Epithelial cell of esophagus (primary cell): ENCODE results near the gene GRPR.
"Not testable (repeated sequence)": the region's sequence is repeated elsewhere in the genome, so short reads cannot be mapped to it uniquely, and the experiment has no call there.

Source experiments
- DNase-seq: peaks from one replicate; pipeline ENCODE4 v3.0.0; 2010; ENCODE audit warnings: low read depth
- H3K4me3 ChIP-seq: 2 replicates; pipeline ENCODE4 v1.5.1; 2011; ENCODE audit warnings: mild to moderate bottlenecking, low read length, control low read depth
- TF ChIP-seq, protein P1 (sequence below): IDR thresholded peaks from 2 replicates; pipeline ENCODE4 v1.5.1; 2011; ENCODE audit warnings: low read depth, mild to moderate bottlenecking, low read length, control low read depth, inconsistent platforms; ENCODE audit not compliant: insufficient read depth; ENCODE audit errors: missing control alignments

The GRPR gene

GRCh38 chrX:16155581-16156096, 32.3 kb downstream of the GRPR start:
- no peak for DNase-seq
- H3K4me3 ChIP-seq: no peak overlapping the region
- TF ChIP-seq, protein P1, sequence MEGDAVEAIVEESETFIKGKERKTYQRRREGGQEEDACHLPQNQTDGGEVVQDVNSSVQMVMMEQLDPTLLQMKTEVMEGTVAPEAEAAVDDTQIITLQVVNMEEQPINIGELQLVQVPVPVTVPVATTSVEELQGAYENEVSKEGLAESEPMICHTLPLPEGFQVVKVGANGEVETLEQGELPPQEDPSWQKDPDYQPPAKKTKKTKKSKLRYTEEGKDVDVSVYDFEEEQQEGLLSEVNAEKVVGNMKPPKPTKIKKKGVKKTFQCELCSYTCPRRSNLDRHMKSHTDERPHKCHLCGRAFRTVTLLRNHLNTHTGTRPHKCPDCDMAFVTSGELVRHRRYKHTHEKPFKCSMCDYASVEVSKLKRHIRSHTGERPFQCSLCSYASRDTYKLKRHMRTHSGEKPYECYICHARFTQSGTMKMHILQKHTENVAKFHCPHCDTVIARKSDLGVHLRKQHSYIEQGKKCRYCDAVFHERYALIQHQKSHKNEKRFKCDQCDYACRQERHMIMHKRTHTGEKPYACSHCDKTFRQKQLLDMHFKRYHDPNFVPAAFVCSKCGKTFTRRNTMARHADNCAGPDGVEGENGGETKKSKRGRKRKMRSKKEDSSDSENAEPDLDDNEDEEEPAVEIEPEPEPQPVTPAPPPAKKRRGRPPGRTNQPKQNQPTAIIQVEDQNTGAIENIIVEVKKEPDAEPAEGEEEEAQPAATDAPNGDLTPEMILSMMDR: no peak

DNA sequence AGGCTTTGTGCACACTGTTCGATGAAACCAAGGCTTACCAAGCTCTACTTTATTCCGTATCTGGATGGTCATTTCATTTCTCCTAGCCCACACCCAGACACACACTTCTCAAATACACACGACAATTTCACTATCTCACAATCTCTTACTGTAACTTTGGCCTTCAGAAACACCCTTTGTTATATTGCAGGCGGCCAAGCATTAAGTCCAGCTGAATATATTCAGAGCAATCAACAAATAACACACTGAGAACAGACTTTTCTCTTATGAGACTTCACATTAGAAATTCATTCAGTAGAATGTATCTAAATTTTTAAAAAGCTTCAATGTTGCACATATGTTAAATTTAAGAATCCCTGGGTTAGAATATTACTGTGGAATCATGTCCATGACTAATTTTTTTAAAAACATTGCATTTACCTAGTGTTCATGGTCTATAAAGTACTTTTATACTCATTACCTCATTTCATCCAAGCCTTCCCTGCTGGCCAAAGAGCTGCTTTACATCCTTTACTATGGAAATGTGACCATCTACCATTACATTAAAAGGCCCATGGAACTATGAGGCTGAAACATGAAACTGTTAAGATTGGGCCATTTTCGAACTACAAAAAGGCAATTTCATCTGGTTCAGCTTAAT, 33.4 kb downstream of the GRPR start:
- TF ChIP-seq, protein P1: no peak
- no peak overlapping the region for H3K4me3 ChIP-seq
- no peak for DNase-seq

DNA sequence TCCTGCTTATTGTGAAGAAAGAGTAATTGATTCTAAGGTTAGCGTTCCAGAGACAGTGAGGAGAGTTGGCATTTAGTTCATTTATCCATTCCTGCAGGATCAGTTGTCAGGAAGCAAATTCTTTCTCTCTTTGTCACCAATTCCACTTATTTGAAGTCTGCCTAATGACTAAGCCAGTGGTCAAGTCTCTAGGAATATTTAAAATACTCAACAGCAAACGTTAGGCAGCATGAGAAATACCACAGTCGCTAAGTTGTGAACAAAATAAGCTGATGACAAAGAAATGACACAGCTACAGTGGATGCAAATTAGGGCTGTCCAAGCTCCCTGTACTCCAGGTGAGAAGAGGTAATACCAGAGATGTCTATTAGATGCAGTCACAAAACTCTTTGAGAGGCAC, 37.4 kb downstream of the GRPR start:
- TF ChIP-seq, protein P1: no peak
- H3K4me3 ChIP-seq: no peak overlapping the region
- DNase-seq: peak; percentile 76

DNA sequence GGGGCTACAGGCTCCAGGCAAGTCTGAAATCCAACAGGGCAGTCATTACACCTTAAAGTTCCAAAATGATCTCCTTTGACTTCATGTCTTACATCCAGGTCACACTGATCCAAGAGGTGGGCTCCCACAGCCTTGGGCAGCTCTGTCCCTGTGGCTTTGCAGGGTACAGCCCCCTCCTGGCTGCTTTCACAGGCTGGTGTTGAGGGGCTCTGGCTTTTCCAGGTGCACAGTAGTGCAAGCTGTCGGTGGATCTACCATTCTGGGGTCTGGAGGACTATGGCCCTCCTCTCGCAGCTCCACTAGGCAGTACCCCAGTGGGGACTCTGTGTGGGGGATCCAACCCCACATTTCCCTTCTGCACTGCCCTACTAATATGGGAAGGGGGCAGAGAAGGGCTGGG, 37.8 kb downstream of the GRPR start:
- not testable (repeated sequence) for DNase-seq, H3K4me3 ChIP-seq

GRCh38 chrX:16162391-16162790, 39.0 kb downstream of the GRPR start:
- H3K4me3 ChIP-seq: no peak overlapping the region
- no peak for DNase-seq
- TF ChIP-seq, protein P1: no peak

GRCh38 chrX:16164748-16165147, 41.4 kb downstream of the GRPR start:
- no peak for DNase-seq
- TF ChIP-seq, protein P1: no peak
- H3K4me3 ChIP-seq: no peak overlapping the region

DNA sequence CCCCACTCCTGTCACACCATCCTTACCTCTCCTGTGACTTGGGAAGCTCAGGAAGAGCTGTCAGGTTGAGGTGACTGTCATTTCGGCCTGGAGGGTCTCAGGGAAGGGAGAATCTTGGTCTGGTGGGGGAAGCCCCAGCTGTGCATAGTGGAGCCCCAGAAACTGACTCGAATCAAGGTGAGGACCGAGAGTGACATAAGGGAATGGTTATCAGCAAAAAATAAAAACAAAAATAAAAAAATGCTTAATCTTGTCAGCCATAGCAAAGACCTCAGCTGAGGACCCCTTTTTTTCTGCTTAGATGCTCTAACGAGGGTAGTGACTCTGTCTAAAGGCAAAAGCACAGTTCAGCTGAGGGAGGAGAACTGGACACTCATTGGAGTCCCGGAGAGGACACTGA, 43.8 kb downstream of the GRPR start, which contains the start of gene MAGEB17:
Gene MAGEB17, plus strand, starts transcription at position 301 of the 400 bp plus-strand sequence. CDS start 2,902 bp downstream, outside the sequence.
- H3K4me3 ChIP-seq: no peak within 1 kb of the TSS
- no peak for DNase-seq
- TF ChIP-seq, protein P1: no peak

DNA sequence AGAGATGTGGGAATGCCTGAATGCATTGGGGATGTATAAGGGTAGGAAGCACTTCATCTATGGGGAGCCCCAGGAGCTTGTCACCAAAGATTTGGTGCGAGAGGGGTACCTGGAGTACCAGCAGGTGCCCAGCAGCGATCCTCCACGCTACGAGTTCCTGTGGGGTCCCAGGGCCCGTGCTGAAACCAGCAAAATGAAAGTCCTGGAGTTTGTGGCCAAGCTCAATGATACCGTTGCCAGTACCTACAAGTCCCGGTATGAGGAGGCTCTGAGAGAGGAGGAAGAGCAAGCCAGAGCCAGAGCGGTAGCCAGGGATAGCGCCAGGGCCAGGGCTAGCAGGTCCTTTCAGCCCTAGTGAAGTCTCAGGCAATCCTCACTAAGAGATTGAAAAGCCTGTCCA, 47.7 kb downstream of the GRPR start:
- TF ChIP-seq, protein P1: no peak
- no peak for DNase-seq
- H3K4me3 ChIP-seq: no peak overlapping the region
